H7 (cell line): ENCODE results near the gene SLIT3. TPM values are rescaled to one million over a fixed set of nuclear protein-coding genes. Genes with fewer than 3 reads are reported as not detected.

Experiments used
- DNase-seq: peaks from one replicate; pipeline ENCODE4 v3.0.0; 2012
- H3K27me3 ChIP-seq: 2 replicates; pipeline ENCODE4 v1.6.0; 2011; ENCODE audit warnings: mild to moderate bottlenecking, low read length; ENCODE audit not compliant: control insufficient read depth, insufficient read depth
- H3K36me3 ChIP-seq: replicated peaks from 2 replicates; pipeline ENCODE4 v1.5.1; 2011; ENCODE audit warnings: low read length; ENCODE audit not compliant: control insufficient read depth, insufficient read depth
- H3K4me3 ChIP-seq: 2 replicates; pipeline ENCODE4 v1.5.1; 2011; ENCODE audit warnings: low read depth, mild to moderate bottlenecking, control low read depth, low read length, moderate library complexity; ENCODE audit not compliant: insufficient read depth
- total RNA-seq: library from RNA; depleted of rRNA; stranded (reverse); fragments of >200 nt; shearing (Covaris generic); gene quantifications from 2 replicates; pipeline ENCODE4 v1.2.3, GENCODE V29; 2014

Gene SLIT3
- total RNA-seq, 1 experiment from 2014 or later = 0.97 TPM

- no peak overlapping the region for H3K4me3 ChIP-seq
- H3K27me3 ChIP-seq = no peaks in the 10 kb centered on the region
- H3K36me3 ChIP-seq = no peaks in the 10 kb centered on the region
- no peak for DNase-seq
Measured at GRCh38 chr5:169201597-169201996, 99.3 kb downstream of the SLIT3 start.

GRCh38 chr5:169200125-169200778, 100.7 kb downstream of the SLIT3 start:
- Histone ChIP-seq H3K4me3 (no peak overlapping the region), H3K27me3 (no peaks in the 10 kb centered on the region), H3K36me3 (no peaks in the 10 kb centered on the region)
- peak; percentile 18 for DNase-seq

GRCh38 chr5:169197343-169197742, 103.6 kb downstream of the SLIT3 start:
- no peak for DNase-seq
- Histone ChIP-seq H3K4me3 (no peak overlapping the region), H3K27me3 (no peaks in the 10 kb centered on the region), H3K36me3 (no peaks in the 10 kb centered on the region)

- Histone ChIP-seq H3K36me3 (no peaks in the 10 kb centered on the region), H3K27me3 (no peaks in the 10 kb centered on the region), H3K4me3 (no peak overlapping the region)
- DNase-seq = no peak
Measured at GRCh38 chr5:169196059-169196458, 104.9 kb downstream of the SLIT3 start.

GRCh38 chr5:169195601-169196000, 105.3 kb downstream of the SLIT3 start:
- H3K4me3 ChIP-seq = no peak overlapping the region
- H3K36me3 ChIP-seq = no peaks in the 10 kb centered on the region

GRCh38 chr5:169192536-169192935, 108.4 kb downstream of the SLIT3 start:
- Histone ChIP-seq H3K4me3 (no peak overlapping the region), H3K27me3 (no peaks in the 10 kb centered on the region)
- no peak for DNase-seq

More at GRCh38 chr5:169195601-169196000, 105.3 kb downstream of the SLIT3 start:
- H3K27me3 ChIP-seq = no peaks in the 10 kb centered on the region
- no peak for DNase-seq

GRCh38 chr5:169190849-169191248, 110.1 kb downstream of the SLIT3 start:
- Histone ChIP-seq H3K36me3 (no peaks in the 10 kb centered on the region), H3K4me3 (no peak overlapping the region), H3K27me3 (no peaks in the 10 kb centered on the region)
- DNase-seq = no peak

More at GRCh38 chr5:169192536-169192935, 108.4 kb downstream of the SLIT3 start:
- no peaks in the 10 kb centered on the region for H3K36me3 ChIP-seq

- no peaks in the 10 kb centered on the region for H3K36me3 ChIP-seq
- no peak for DNase-seq
- no peak overlapping the region for H3K4me3 ChIP-seq
- H3K27me3 ChIP-seq = no peaks in the 10 kb centered on the region
Measured at GRCh38 chr5:169185626-169186025, 115.3 kb downstream of the SLIT3 start.

- Histone ChIP-seq H3K27me3 (no peaks in the 10 kb centered on the region), H3K36me3 (no peaks in the 10 kb centered on the region), H3K4me3 (no peak overlapping the region)
- DNase-seq = no peak
Measured at GRCh38 chr5:169183576-169183975, 117.4 kb downstream of the SLIT3 start.

GRCh38 chr5:169182797-169183196, 118.1 kb downstream of the SLIT3 start:
- Histone ChIP-seq H3K4me3 (no peak overlapping the region), H3K27me3 (no peaks in the 10 kb centered on the region), H3K36me3 (no peaks in the 10 kb centered on the region)
- DNase-seq = no peak

GRCh38 chr5:169181814-169182213, 119.1 kb downstream of the SLIT3 start:
- no peak for DNase-seq
- H3K27me3 ChIP-seq = no peaks in the 10 kb centered on the region
- no peak overlapping the region for H3K4me3 ChIP-seq
- H3K36me3 ChIP-seq = no peaks in the 10 kb centered on the region

- Histone ChIP-seq H3K36me3 (no peaks in the 10 kb centered on the region), H3K4me3 (no peak overlapping the region), H3K27me3 (no peaks in the 10 kb centered on the region)
- DNase-seq = no peak
Measured at GRCh38 chr5:169178754-169179153, 122.2 kb downstream of the SLIT3 start.

- H3K4me3 ChIP-seq = no peak overlapping the region
- no peak for DNase-seq
- no peaks in the 10 kb centered on the region for H3K27me3 ChIP-seq
- H3K36me3 ChIP-seq = no peaks in the 10 kb centered on the region
Measured at GRCh38 chr5:169178274-169178673, 122.7 kb downstream of the SLIT3 start.

GRCh38 chr5:169176709-169177694, 123.9 kb downstream of the SLIT3 start:
- Histone ChIP-seq H3K4me3 (no peak overlapping the region), H3K36me3 (no peaks in the 10 kb centered on the region), H3K27me3 (no peaks in the 10 kb centered on the region)
- DNase-seq = peak; percentile 24

- H3K4me3 ChIP-seq = no peak overlapping the region
- no peaks in the 10 kb centered on the region for H3K36me3 ChIP-seq
- no peak for DNase-seq
- no peaks in the 10 kb centered on the region for H3K27me3 ChIP-seq
Measured at GRCh38 chr5:169175733-169176132, 125.2 kb downstream of the SLIT3 start.
